Subcutaneous abdominal adipose tissue (tissue), 5 donors: ENCODE data around the gene HEPACAM.

Source experiments
- H3K27ac ChIP-seq: one replicate; pipeline ENCODE4 v1.7.0; 2013; ENCODE audit warnings: low read depth, mild to moderate bottlenecking, inconsistent platforms, low read length, moderate library complexity
- H3K27me3 ChIP-seq, 5 donors: one replicate each; pipeline ENCODE4 v1.7.0; 2013; ENCODE audit warnings: low read length in 5 of 5, inconsistent platforms in 1 of 5; ENCODE audit not compliant: control insufficient read depth in 5 of 5, insufficient read depth in 4 of 5
- H3K36me3 ChIP-seq, 5 donors: one replicate each; pipeline ENCODE4 v1.7.0; 2013; ENCODE audit warnings: low read length in 5 of 5; ENCODE audit not compliant: control insufficient read depth in 5 of 5, insufficient read depth in 5 of 5
- H3K4me1 ChIP-seq, 5 donors: one replicate each; pipeline ENCODE4 v1.7.0; 2013; ENCODE audit warnings: low read length in 5 of 5, mild to moderate bottlenecking in 3 of 5, moderate library complexity in 1 of 5; ENCODE audit not compliant: control insufficient read depth in 5 of 5, insufficient read depth in 5 of 5
- H3K4me3 ChIP-seq, 5 donors: one replicate each; pipeline ENCODE4 v1.7.0; 2013; ENCODE audit warnings: low read length in 5 of 5, low read depth in 1 of 5
- H3K9ac ChIP-seq, 5 donors: one replicate each; pipeline ENCODE4 v1.7.0; 2013; ENCODE audit warnings: low read length in 5 of 5, mild to moderate bottlenecking in 4 of 5, moderate library complexity in 3 of 5
- H3K9me3 ChIP-seq, 5 donors: one replicate each; pipeline ENCODE4 v1.7.0; 2013; ENCODE audit warnings: low read length in 5 of 5; ENCODE audit not compliant: control insufficient read depth in 5 of 5
- donor health status: healthy.
- donor health status: healthy.
- donor health status: healthy.
- donor health status: healthy.
- donor health status: healthy.

HEPACAM gene

GRCh38 chr11:124873951-124874350 lies 61.9 kb downstream of the HEPACAM start:
- H3K36me3 ChIP-seq: no peaks in the 10 kb centered on the region
- H3K27me3 ChIP-seq: peaks cover 26 to 48% (median 39%) of the 10 kb centered on the region in 5 donors

GRCh38 chr11:124872741-124873140 lies 63.1 kb downstream of the HEPACAM start:
- H3K4me1 ChIP-seq: peaks cover 2 to 32% (median 30%) of the 10 kb centered on the region in 5 donors
- H3K27me3 ChIP-seq: peaks cover 38 to 60% (median 51%) of the 10 kb centered on the region in 5 donors
- no peak overlapping the region for H3K27ac ChIP-seq
- no peaks in the 10 kb centered on the region for H3K36me3 ChIP-seq
- H3K9me3 ChIP-seq: no peaks in the 10 kb centered on the region
- H3K9ac ChIP-seq: no peak overlapping the region
- no peak overlapping the region for H3K4me3 ChIP-seq

More at GRCh38 chr11:124873951-124874350, 61.9 kb downstream of the HEPACAM start:
- H3K9me3 ChIP-seq: no peaks in the 10 kb centered on the region
- H3K27ac ChIP-seq: no peak overlapping the region
- H3K9ac ChIP-seq: no peak overlapping the region
- peaks cover 2 to 38% (median 27%) of the 10 kb centered on the region in 5 donors for H3K4me1 ChIP-seq
- H3K4me3 ChIP-seq: no peak overlapping the region

GRCh38 chr11:124872280-124872679 lies 63.6 kb downstream of the HEPACAM start:
- Histone ChIP-seq H3K9me3 (no peaks in the 10 kb centered on the region), H3K27me3 (peaks cover 39 to 63% (median 53%) of the 10 kb centered on the region in 5 donors), H3K4me1 (peaks cover 2 to 31% (median 26%) of the 10 kb centered on the region in 5 donors), H3K9ac (no peak overlapping the region), H3K36me3 (no peaks in the 10 kb centered on the region), H3K4me3 (no peak overlapping the region), H3K27ac (no peak overlapping the region)

- H3K36me3 ChIP-seq: no peaks in the 10 kb centered on the region
- H3K27ac ChIP-seq: no peak overlapping the region
- H3K27me3 ChIP-seq: peaks cover 54 to 80% (median 70%) of the 10 kb centered on the region in 5 donors
- H3K9me3 ChIP-seq: no peaks in the 10 kb centered on the region
- H3K4me3 ChIP-seq: no peak overlapping the region
- peaks cover 0 to 29% (median 26%) of the 10 kb centered on the region in 5 donors for H3K4me1 ChIP-seq
- no peak overlapping the region for H3K9ac ChIP-seq
These were observed 65.4 kb downstream of the HEPACAM start for GRCh38 chr11:124870430-124870829.

DNA sequence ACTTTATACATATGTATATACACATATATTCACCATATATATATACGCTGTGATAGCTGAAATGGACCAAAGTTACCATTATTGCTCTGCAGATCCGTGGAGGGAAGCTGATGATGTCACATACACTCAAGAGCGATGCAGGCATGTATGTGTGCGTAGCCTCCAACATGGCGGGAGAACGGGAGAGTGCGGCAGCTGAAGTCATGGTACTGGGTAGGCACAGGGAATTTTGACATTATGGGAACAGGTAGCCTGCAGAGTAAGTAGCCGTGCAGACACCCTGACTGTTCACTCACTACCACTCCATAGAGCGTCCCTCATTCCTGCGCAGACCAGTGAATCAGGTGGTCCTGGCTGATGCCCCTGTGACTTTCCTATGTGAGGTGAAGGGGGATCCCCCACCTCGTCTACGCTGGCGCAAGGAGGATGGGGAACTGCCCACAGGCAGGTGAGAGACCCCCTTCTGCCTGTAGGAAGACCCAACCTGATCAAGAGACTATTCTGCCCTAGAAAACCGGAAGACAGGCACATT lies 65.9 kb downstream of the HEPACAM start:
- H3K4me1 ChIP-seq: peaks cover 0 to 33% (median 30%) of the 10 kb centered on the region in 5 donors
- H3K9ac ChIP-seq: no peak overlapping the region
- no peaks in the 10 kb centered on the region for H3K9me3 ChIP-seq
- no peaks in the 10 kb centered on the region for H3K36me3 ChIP-seq
- no peak overlapping the region for H3K27ac ChIP-seq
- H3K27me3 ChIP-seq: peaks cover 59 to 85% (median 75%) of the 10 kb centered on the region in 5 donors
- no peak overlapping the region for H3K4me3 ChIP-seq

DNA sequence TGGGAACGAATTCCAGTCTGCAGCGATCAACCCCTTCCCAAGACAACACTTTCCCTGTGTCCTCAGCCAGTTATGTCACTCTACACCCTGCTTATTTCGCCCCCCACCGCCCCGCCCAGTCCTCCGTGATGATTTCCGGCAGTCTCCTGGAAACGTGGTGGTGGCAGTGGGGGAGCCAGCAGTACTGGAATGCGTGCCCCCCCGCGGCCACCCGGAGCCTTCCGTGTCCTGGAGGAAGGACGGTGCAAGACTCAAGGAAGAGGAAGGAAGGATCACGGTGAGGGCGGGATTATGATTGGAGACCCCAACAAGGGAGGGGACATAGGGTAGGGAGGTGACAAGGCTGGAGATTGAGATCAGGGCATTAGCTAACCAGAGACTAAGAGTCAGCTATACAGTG lies 66.5 kb downstream of the HEPACAM start:
- no peaks in the 10 kb centered on the region for H3K9me3 ChIP-seq
- H3K9ac ChIP-seq: no peak overlapping the region
- no peak overlapping the region for H3K4me3 ChIP-seq
- peaks cover 60 to 91% (median 80%) of the 10 kb centered on the region in 5 donors for H3K27me3 ChIP-seq
- peaks cover 0 to 38% (median 33%) of the 10 kb centered on the region in 5 donors for H3K4me1 ChIP-seq
- no peaks in the 10 kb centered on the region for H3K36me3 ChIP-seq
- no peak overlapping the region for H3K27ac ChIP-seq
